ENCODE data around the gene MYLK.

MYLK gene

DNA sequence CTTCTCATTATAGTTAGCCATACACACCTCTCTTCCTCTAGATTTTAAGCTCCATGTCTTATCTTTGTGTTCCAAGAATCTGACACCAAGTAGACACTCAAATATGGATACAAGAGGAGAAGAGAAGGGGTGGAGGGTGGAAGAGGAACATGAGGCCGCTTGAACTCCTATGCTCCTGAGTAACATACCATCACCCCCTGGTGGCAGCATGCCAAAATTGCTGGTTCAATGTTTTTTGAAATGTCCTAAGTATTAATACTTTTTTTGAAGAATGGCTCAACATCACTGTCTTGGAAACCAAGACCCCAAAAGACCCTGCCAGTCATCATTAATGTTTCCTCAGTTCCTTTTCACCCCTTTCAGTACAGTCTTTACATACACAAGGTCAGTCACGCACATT lies 227.4 kb downstream of the MYLK start:
- in situ Hi-C loops (cut with MboI; ENCODE audit: low sequenced_read_pairs): loop anchor here (25.0 kb wide), 1 partner anchor 431 kb away; no protein-coding TSS in a partner anchor

DNA sequence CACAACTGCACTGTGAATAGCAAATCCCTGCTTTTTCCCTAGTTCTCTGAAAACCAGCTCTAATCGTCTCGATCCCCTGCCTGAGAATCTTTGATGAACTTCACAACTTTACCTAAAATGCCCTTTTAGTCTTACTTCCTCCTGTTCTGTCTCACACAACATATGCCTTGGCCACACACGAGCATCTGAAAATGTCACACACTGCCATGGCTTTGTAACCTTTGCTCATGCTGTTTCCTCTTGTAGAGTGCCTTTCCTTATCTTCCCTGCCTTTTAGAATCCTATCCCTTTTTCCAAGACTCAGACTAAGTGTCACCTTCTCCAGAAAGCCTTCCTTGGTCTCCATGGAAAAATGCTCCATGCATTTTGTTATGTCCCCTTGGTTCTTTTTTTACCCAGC lies 227.9 kb downstream of the MYLK start:
- in situ Hi-C loops (cut with MboI; ENCODE audit: low sequenced_read_pairs): loop anchor here (25.0 kb wide), 1 partner anchor 431 kb away; no protein-coding TSS in a partner anchor

DNA sequence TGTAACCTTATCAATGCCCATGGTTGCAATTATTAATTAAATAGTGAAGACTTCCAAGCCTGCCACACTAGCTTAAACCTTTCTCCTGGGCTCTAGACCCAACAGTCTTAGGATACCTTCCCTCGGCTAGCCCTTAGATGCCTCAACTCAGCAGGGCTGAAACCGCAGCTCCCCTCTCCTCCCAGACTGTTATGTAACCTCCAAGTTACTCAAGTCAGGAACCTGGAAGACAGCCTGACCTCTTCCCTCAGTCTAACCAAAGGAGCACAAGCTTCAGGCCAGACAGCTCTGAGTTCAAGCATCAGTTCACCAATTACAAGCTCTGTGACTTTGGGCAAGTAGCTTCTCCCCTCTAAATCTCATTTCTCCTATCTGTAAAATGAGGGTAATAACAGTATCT lies 228.7 kb downstream of the MYLK start:
- in situ Hi-C loops (cut with MboI; ENCODE audit: low sequenced_read_pairs): loop anchor here (25.0 kb wide), 1 partner anchor 432 kb away; no protein-coding TSS in a partner anchor

DNA sequence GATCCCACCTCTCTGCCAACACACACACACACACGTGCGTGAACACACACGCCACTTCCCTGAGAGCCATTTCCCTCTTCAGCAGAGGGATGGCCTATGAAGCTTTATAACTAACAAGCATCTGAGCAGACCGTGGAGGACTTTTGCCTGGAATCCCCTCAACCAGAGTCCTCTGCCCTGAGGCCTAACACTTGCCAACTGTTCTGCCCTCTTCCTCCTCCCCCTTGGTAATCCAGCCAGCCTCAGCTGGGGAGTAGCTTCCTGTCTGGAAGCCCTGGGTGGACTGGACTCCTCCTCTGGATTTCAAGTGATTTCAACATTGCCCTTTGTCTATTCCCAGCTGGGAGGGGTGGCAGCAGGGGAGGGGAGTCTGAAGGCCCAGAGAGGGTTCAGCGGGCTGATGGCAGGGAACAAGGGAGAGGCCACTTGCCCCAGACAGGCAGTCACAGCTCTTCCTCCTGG lies 230.9 kb downstream of the MYLK start:
- in situ Hi-C loops (cut with MboI; ENCODE audit: low sequenced_read_pairs): loop anchor here (25.0 kb wide), 1 partner anchor 434 kb away; no protein-coding TSS in a partner anchor

DNA sequence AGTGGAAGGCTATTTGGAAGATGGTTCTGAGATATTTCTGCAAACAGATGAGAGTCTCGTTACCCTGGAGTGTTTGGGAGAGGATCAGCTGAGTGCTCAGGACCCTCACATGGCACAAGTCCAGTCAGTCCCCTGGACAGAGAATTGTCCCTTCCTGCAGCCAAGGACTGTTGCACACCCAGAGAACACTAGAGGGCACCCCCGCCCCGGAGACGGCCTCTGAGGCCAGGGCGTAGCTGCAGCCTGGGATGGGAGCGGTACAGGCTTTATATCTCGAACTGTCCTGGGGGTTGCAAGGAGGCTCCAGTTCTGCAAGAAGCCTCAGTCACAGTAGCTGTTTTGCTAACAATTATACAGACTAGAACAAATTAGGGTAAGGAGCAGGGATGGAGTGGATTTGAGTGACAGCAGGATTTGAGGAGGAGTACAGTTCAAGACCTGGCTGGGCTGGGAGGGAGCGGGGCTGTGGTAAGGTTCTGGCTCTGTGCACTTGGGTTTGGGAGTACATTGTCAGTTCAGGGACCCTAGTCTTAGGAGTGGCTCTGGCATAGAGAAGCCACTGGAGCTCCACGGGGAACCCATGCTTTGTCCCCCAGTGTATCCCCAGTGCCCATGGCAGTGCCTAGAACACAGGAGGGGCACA lies 231.7 kb downstream of the MYLK start:
- in situ Hi-C loops (cut with MboI; ENCODE audit: low sequenced_read_pairs): loop anchor here (25.0 kb wide), 1 partner anchor 435 kb away; no protein-coding TSS in a partner anchor

DNA sequence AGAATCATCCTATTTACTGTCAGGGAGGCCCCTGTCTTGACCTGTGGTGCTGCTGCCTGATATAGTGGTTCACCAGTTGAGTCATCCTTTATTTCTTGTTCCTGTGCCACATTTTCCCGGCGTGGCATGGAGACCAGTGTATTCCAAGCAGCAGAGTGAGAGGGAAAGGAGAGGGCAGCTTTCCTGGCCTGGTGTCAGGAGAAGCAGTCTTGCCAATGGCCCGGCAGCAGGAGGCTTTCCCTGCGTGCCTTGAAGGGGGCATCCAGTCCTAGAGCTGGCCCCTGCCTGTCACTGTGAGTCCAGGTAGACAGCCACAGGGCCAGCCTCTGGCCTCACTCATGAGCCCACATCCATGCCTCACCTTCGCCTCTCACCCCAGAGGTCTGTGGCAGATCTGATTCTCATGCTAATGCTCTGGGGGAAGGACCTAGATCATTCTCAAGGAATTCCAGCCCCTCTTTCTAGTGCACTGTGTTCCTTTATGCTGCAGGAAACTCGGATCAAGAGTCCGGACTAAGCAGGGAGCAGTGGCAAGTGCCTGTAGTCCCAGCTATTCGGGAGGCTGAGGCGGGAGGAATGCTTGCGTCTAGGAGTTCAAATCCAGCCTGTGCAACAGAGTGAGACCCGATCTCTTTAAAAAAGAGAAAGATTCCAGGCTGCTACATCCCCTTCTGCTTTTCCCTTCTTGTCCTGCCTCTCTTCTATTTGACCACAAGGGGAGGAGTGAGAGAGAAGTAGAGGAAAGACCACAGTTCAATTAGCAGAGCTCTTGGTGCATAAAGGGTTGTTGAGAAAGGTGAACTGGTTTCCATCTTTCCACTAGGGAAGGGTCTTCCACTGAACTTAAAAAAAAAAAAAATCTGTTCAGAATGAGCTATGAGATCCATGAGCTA lies 232.4 kb downstream of the MYLK start:
- in situ Hi-C loops (cut with MboI; ENCODE audit: low sequenced_read_pairs): loop anchor here (25.0 kb wide), 1 partner anchor 436 kb away; no protein-coding TSS in a partner anchor

DNA sequence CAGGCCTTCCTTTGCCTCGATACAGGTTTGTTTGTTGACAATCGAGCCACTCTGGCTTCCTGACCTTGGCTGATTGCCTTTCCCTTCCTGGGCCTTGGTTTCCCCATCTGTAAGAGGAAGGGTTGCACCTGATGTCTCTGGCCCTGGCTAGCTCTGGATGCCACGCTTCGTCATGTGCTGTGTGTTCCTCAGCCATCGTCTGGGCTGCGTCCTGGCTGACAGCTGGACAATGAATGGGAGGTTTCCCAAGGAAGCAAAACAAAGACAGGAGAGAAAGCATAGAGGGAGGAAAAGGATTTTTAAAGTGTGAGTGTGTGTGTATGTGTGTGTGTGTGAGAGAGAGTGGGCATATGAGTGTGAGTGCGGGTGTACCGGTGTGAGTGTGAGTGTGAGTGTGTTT lies 234.0 kb downstream of the MYLK start:
- in situ Hi-C loops (cut with MboI; ENCODE audit: low sequenced_read_pairs): loop anchor here (25.0 kb wide), 1 partner anchor 437 kb away; no protein-coding TSS in a partner anchor

DNA sequence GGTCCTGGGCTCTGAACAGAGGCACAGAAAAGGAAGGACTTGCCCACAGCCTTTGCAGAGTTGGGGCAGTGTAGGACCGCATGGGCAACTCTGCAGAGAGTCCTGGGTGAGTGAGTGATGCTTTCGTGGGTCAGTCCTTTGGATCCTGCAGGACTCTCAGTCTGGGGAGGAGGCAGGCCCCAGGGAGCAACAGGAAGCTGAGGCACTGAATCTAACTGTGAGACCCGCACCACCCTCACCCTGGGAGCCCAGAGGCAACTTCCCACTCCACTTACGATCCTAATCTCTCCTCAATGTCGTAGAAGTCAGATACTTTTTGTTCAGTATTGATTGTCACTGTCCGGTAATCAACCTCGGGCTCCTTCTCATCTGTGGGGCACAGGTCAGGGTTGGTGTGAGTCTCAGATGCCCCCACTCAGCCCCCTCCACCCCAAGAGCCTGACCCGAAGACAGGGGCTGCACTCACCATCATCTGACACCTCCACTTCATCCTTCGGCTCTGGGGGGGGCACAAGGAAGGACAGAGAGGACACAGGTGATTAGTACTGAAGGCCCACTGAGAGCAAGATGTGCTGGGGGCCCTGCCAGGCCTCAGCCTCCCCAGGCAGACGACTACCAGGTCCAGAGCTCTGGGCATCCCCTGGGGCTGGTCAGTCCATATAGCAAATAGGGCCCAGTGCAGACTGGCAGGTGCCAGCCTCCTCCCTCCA lies 235.3 kb downstream of the MYLK start:
- in situ Hi-C loops (cut with MboI; ENCODE audit: low sequenced_read_pairs): no loop called here

DNA sequence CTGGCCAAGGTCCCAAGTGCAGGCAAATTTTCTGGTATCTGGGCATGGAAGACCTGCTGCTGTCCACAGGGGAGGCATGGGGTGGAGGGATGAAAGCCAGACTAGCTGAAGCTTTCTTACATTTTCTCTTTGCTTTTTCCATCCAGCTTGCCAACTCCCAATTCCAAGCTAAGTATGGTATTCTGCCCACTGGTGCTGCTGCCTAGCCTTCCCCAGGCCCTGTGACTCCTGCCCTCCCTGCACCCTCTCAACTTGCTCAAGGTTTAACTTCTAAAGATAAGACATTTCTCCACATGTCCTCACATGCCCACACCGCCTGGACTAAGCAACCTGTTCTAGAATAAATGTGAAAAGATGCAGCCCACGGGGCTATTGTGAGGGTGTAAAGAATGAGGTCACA lies 239.8 kb downstream of the MYLK start:
- in situ Hi-C loops (cut with MboI; ENCODE audit: low sequenced_read_pairs): no loop called here

DNA sequence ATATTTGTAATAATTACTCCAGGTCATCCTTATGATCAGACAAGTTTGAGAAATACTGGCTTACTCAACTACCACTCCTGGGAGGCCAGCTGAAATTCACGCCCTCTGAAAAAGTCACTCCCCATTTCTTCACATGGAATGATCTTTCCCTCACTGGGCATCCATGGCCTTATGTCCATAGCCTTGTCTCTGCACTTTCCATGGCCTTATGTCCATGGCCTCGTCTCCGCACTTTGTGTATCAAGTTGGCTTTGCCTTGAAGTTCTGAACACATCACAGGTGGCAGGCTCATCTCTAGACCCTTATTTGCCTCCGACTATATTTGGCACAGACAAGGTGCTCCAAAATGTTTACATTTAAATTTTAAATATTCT lies 241.2 kb downstream of the MYLK start:
- in situ Hi-C loops (cut with MboI; ENCODE audit: low sequenced_read_pairs): no loop called here

DNA sequence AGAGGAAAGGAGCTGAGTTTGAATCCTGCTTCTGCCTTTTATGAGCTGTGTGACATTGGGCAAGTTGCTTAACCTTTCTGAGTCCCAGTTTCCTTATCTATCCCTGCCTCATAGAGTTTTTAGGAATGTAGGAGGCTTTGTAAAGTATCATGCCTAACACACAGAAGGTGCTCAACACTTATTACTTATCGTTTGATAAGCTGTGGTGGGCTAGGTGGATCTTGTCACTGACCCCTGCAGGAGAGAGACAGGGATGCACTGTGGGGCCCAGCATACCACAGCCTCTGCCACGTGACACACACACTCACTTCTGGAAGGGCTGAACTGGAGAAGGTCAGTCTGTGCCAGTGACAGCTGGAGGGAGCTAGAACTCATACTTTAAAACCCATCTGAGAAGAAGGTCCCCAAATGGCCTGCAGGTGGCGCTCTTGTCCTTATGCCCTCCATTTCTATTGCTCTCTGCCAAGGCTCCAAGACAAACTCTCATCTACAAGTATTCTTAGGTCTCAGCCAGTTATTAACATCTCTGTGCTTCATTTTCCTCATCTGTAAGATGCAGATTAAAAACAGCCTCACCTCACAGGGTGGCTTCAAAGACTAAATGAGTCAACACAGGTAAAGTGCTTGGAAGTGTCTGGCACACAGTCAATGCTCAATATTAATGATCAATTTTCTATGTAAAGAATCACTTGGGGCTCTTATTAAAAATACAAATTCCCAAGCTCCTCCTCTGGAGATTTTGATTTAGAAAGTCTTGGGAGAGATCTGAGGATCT lies 241.8 kb downstream of the MYLK start:
- in situ Hi-C loops (cut with MboI; ENCODE audit: low sequenced_read_pairs): no loop called here

DNA sequence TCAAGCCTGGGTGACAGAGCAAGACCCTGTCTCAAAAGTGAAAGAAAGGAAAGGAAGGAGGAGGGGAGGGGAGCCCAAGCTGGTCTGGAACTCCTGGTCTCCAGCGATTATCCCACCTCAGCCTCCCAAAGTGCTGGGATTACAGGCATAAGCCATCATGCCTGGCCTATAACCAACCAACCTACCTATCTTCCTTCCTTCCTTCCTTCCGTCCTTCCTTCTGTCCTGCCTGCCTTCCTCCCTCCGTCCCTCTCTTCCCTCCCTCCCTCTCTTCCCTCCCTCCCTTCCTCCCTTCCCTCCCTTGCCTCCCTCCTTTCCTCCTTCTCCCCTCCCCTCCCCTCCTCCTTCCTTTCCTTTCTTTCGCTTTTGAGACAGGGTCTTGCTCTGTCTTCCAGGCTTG lies 242.6 kb downstream of the MYLK start:
- in situ Hi-C loops (cut with MboI; ENCODE audit: low sequenced_read_pairs): no loop called here

DNA sequence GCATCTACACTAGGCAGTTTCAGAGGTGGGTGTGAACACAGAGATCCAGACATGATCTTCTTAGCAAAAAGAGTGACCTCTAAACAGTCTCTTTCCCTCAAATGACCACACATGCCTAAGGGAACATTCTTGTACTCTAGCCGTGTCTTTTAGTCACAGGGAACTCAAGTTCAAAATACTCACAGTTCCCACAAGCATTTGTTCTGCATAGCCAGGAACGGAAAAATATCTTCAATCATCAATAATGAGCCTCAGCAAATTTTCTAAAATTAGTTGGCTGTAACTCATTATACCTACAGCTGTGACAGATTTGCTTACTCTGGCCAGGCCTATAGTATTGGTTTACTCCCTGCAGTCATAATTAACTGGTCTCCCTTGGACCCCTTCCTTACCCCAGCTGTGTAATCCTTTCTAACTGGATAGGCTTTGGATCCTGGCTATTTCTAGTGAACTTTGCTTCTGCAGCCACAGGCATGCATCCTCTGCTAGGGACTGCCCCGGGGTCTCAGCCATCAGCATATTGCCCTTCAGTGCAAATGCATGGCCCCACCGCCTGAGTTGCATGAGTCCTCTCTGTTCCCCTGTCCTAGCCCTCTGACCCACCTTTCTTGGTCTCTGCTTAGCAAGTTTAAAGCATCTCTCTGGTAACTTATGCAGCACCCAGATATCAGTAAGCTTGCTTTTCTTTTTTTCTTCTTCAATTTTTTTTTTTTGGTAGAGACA lies 243.2 kb downstream of the MYLK start:
- in situ Hi-C loops (cut with MboI; ENCODE audit: low sequenced_read_pairs): no loop called here

DNA sequence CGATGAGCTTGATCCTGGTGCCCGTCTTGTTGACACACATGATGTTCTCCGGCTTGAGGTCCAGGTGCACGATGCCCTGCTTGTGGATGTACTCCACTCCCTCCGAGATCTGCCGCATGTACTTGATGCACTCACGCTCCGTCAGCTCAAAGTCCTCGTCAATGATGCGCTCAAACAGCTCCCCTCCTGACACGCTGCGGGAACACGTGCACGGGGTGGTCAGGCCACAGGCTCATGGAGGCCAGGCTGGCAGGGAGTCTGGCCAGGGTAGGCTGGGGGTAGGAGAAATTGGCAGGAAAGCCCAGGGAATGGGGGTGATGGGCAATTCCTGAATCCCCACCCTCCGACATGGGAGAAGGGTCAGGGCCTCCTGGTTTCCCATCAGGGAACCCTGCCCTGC lies 243.8 kb downstream of the MYLK start:
- in situ Hi-C loops (cut with MboI; ENCODE audit: low sequenced_read_pairs): no loop called here

DNA sequence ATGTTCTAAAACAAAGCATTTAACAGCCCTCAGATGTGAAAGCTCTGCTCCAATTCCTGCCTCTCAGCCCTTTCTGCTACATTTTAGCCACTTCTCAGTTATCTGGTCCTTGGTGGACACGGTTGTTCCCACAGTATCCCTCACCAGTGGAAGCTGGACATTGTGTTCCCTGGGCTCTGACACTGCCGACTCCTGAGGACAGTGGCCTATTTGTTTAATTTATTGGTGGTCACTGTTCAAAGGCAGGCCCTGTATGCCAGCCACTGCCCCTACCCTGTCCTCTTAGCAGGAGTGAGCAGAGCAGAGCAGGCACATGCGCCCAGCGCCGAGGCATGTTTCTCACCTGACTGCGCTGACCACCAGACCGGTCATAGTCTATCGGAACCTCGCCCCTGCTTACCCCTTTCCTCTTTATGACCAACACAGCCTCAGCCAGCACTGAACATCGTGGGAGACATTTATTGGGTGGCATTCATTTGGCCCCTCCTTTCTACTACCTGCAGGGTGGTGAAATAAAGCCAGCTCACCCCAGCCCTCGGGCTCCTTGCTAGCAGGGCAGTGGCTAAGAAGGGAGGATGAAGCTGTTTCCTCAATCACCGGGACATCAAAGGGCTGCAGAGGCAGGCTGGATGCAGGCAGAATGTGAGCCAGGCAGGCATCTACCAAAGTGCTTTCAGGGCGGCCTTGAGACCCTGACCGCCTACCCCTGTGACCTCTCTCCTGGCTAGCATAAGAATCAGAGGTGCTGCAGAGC lies 245.0 kb downstream of the MYLK start:
- in situ Hi-C loops (cut with MboI; ENCODE audit: low sequenced_read_pairs): no loop called here

DNA sequence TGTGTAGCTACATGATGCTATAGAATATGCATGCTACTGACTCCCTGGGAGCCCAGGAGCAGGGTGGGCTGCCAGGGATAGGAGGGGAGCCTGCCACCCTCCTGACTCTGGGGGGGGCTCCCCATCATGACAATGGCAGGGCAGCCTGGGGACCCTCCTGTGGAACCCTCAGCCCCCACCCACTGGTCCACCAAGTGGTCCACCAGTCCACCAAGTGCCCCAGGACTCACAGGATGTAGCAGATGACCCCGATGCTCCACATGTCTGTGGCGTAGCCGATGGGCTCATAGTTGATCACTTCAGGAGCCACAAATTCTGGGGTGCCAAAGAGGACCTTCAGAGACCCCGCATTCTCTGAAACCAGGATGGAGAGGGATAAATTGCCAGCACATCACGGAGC lies 246.3 kb downstream of the MYLK start:
- in situ Hi-C loops (cut with MboI; ENCODE audit: low sequenced_read_pairs): no loop called here

DNA sequence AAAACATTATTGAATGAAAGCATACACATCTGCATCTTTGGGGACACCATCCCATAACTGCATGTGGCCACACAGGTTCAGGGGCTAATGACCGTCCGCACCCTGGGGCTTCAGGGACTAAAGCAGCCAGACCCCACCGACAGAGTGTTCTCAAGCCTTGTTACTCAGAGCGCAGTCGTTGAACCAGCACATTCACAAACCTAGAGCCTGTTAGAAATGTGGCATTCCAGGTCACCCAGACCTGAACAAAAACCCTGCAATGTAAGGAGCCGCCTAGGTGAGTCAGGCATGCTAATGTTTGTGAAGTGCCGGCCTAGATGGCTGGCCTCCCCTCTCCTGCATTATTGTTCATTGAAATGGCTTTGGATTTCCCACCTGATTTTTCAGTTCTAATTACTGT lies 247.0 kb downstream of the MYLK start:
- in situ Hi-C loops (cut with MboI; ENCODE audit: low sequenced_read_pairs): no loop called here

DNA sequence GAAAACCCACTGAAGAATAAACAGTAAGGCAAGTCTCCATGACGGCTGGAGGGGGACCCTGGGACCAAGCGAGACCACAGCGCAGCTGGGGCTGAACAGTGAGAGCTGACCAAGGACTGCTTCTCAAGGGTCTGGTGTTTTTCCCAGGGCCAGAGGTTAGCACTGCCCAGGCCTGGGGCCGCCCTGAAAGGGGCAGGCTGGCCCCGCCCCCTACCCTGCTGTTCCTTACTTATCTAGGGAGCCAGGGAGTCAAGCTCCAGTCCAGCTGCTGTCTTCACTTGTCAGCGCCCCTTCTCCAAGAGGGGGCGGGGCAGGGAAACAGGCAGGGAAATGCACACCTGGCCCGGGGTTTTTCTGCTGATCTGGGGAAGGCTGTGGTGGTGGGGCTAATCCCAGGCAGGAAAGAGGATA lies 247.7 kb downstream of the MYLK start:
- in situ Hi-C loops (cut with MboI; ENCODE audit: low sequenced_read_pairs): no loop called here

DNA sequence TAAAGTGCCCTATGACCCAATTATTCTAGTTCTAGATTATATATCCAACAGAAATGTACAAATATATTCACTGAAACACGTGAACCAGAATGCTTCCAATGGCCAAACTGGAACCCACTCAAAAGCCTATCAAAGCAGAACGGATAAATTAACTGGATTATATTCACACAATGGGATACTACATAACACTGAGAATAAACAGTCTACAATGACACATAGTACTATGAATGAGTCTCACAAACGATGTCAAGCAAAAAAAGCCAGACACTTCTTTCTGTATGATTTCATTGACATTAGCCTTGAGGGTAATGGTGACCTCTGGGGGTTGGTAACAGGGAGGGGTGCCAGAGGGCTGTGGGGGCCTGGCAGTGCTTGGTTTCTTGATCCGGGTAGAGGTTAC lies 248.4 kb downstream of the MYLK start:
- in situ Hi-C loops (cut with MboI; ENCODE audit: low sequenced_read_pairs): no loop called here

All from HL-60/S4 (cell line).